Adipose tissue (tissue), 3 donors: ENCODE data around the gene TKT. TPM values are rescaled to one million over a fixed set of nuclear protein-coding genes. Genes with fewer than 3 reads are reported as not detected.

Experiments
- polyA plus RNA-seq, 3 donors: library from polyadenylated mRNA; stranded (reverse); fragments of 200-250 nt; gene quantifications; one replicate each; pipeline ENCODE4 v1.2.3, GENCODE V29; 2013
- donor health status: healthy with polysubstance abuse.
- donor health status: Bipolar disorder and iron deficiency.
- donor health status: healthy.

The TKT gene
- polyA plus RNA-seq, 3 donors: 93.0 to 396 (median 273) TPM

Other genes starting within 250 kb of the TKT start
- 1 to 10 TPM; 1.9 to 5.2 (median 3.1) TPM for gene SFMBT1, start 209.9 kb downstream of the TKT start, polyA plus RNA-seq
- gene RFT1, start 125.6 kb downstream of the TKT start, polyA plus RNA-seq: 10 to 100 TPM in 2 of 3 donors, 1 to 10 TPM in 1; 6.7 to 14.3 (median 10.0) TPM
- 10 to 100 TPM; 20.7 to 73.0 (median 29.6) TPM for gene PRKCD, start 94.8 kb downstream of the TKT start, polyA plus RNA-seq
- gene DCP1A, start 91.5 kb upstream of the TKT start, polyA plus RNA-seq: 10 to 100 TPM in 1 of 3 donors, 1 to 10 TPM in 2; 3.9 to 10.1 (median 6.9) TPM
- gene CACNA1D, start 238.6 kb upstream of the TKT start, polyA plus RNA-seq: 1 to 10 TPM in 2 of 3 donors, under 1 TPM in 1; 0.18 to 2.1 (median 1.5) TPM